ENCODE results near the gene TMSB10. TPM values are rescaled to one million over a fixed set of nuclear protein-coding genes. Genes with fewer than 3 reads are reported as not detected.

Gene TMSB10
- polyA plus RNA-seq, 1 donor (not counting 4 experiments of a cell fraction or from before 2014, with no cell fraction given): 3,595 TPM

GRCh38 chr2:84946204-84947009, 41.0 kb downstream of the TMSB10 start:
- FAIRE-seq: peak; percentile 93
- no peaks in the 10 kb centered on the region for H3K27me3 ChIP-seq (ENCODE audit: control insufficient read depth, extremely low read depth, insufficient read depth, low read length)
- dilution Hi-C loops (cut with MboI; ENCODE audit: extremely low pct_ligation_motif_present, low sequenced_read_pairs): no loop called here
- peak overlapping the region; percentile 99 for H3K27ac ChIP-seq (ENCODE audit: control insufficient read depth, insufficient read depth, low read length)
- peak overlapping the region; percentile 74 for H2AFZ ChIP-seq (ENCODE audit: control insufficient read depth, low read length)
- H3K4me1 ChIP-seq (ENCODE audit: control insufficient read depth, extremely low read depth, insufficient read depth, low read length): peaks cover 27% of the 10 kb centered on the region
- peak overlapping the region; percentile 91 for H3K4me2 ChIP-seq (ENCODE audit: control insufficient read depth, extremely low read depth, insufficient read depth, low read depth, low read length)
- peak overlapping the region; percentile 9 to 62 (median 55) for H3K4me3 ChIP-seq (ENCODE audit: control insufficient read depth in 2 of 3, extremely low read depth in 1 of 3, insufficient read depth in 2 of 3, low read depth in 1 of 3, low read length in 3 of 3)
- H3K36me3 ChIP-seq (ENCODE audit: control insufficient read depth in 2 of 2, extremely low read depth in 1 of 2, insufficient read depth in 2 of 2, low read length in 2 of 2): no peaks in the 10 kb centered on the region
- H3K9me1 ChIP-seq (ENCODE audit: control insufficient read depth, extremely low read depth, insufficient read depth, low read length): no peaks in the 10 kb centered on the region
- H3K9ac ChIP-seq (ENCODE audit: control insufficient read depth, extremely low read depth, insufficient read depth, low read length): peak overlapping the region; percentile 85
- no peaks in the 10 kb centered on the region for H3K9me3 ChIP-seq (ENCODE audit: control insufficient read depth, low read depth, low read length)
- no peaks in the 10 kb centered on the region for H3K79me2 ChIP-seq (ENCODE audit: control insufficient read depth, insufficient read depth, low read length)
- TF ChIP-seq EZH2 (IDR thresholded peaks at IDR 0.05; ENCODE audit: low read length): no peak
- peak in 1 of 3 experiments; percentile 10 for TF ChIP-seq CTCF (optimal IDR thresholded peaks at IDR 0.05 in 1 of 3, IDR thresholded peaks at IDR 0.05 in 1 of 3, conservative IDR thresholded peaks at IDR 0.05 in 1 of 3; ENCODE audit: extremely low read depth in 1 of 3, insufficient read depth in 2 of 3, low read length in 3 of 3)
- no peaks in the 10 kb centered on the region for H4K20me1 ChIP-seq (ENCODE audit: control insufficient read depth, extremely low read depth, insufficient read depth, low read length)
- DNase-seq (ENCODE audit: low read depth, low spot score): peak; percentile 93

- H2AFZ ChIP-seq (ENCODE audit: control insufficient read depth, low read length): peak overlapping the region; percentile 65
- H3K9me3 ChIP-seq (ENCODE audit: control insufficient read depth, low read depth, low read length): no peaks in the 10 kb centered on the region
- no peak for FAIRE-seq
These were observed 41.6 kb downstream of the TMSB10 start for GRCh38 chr2:84947010-84947593.

More at GRCh38 chr2:84947010-84947593, 41.6 kb downstream of the TMSB10 start:
- Histone ChIP-seq H4K20me1 (ENCODE audit: control insufficient read depth, extremely low read depth, insufficient read depth, low read length) (no peaks in the 10 kb centered on the region), H3K9ac (ENCODE audit: control insufficient read depth, extremely low read depth, insufficient read depth, low read length) (peak overlapping the region; percentile 85), H3K27me3 (ENCODE audit: control insufficient read depth, extremely low read depth, insufficient read depth, low read length) (no peaks in the 10 kb centered on the region), H3K79me2 (ENCODE audit: control insufficient read depth, insufficient read depth, low read length) (no peaks in the 10 kb centered on the region), H3K4me1 (ENCODE audit: control insufficient read depth, extremely low read depth, insufficient read depth, low read length) (peaks cover 27% of the 10 kb centered on the region), H3K27ac (ENCODE audit: control insufficient read depth, insufficient read depth, low read length) (peak overlapping the region; percentile 99), H3K4me3 (ENCODE audit: control insufficient read depth in 2 of 3, extremely low read depth in 1 of 3, insufficient read depth in 2 of 3, low read depth in 1 of 3, low read length in 3 of 3) (peak overlapping the region in 2 of 3 experiments; percentile 55 to 62), H3K9me1 (ENCODE audit: control insufficient read depth, extremely low read depth, insufficient read depth, low read length) (no peaks in the 10 kb centered on the region), H3K36me3 (ENCODE audit: control insufficient read depth in 2 of 2, extremely low read depth in 1 of 2, insufficient read depth in 2 of 2, low read length in 2 of 2) (no peaks in the 10 kb centered on the region), H3K4me2 (ENCODE audit: control insufficient read depth, extremely low read depth, insufficient read depth, low read depth, low read length) (peak overlapping the region; percentile 91)
- TF ChIP-seq EZH2 (IDR thresholded peaks at IDR 0.05; ENCODE audit: low read length) (no peak), CTCF (optimal IDR thresholded peaks at IDR 0.05 in 1 of 3, IDR thresholded peaks at IDR 0.05 in 1 of 3, conservative IDR thresholded peaks at IDR 0.05 in 1 of 3; ENCODE audit: extremely low read depth in 1 of 3, insufficient read depth in 2 of 3, low read length in 3 of 3) (no peak)
- no peak for DNase-seq (ENCODE audit: low read depth, low spot score)
- dilution Hi-C loops (cut with MboI; ENCODE audit: extremely low pct_ligation_motif_present, low sequenced_read_pairs): no loop called here

Measured in keratinocyte (primary cell).